HUDEP-2 (cell line): Measurements from ENCODE around the gene ASPSCR1.

Experiments used
- DNase-seq, 76 experiments: peaks; one replicate each; lab custom pipeline; 2025; ENCODE audit not compliant: unreplicated experiment in 76 of 76; lab: John Stamatoyannopoulos, UW

Gene ASPSCR1

DNA sequence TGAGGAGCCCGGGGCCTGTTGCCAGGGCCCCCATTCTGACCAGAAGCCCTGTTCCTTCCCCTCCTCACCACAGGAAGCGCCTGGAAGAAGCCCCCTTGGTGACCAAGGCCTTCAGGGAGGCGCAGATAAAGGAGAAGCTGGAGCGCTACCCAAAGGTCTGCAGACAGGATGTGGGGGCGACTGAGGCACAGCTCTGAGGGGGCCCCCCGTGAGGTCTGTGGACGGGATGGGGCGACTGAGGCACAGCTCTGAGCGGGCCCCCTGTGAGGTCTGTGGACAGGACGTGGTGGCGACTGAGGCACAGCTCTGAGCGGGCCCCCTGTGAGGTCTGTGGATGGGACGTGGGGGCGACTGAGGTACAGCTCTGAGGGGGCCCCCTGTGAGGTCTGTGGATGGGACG lies 32.0 kb downstream of the ASPSCR1 start:
- DNase-seq, result no peak

DNA sequence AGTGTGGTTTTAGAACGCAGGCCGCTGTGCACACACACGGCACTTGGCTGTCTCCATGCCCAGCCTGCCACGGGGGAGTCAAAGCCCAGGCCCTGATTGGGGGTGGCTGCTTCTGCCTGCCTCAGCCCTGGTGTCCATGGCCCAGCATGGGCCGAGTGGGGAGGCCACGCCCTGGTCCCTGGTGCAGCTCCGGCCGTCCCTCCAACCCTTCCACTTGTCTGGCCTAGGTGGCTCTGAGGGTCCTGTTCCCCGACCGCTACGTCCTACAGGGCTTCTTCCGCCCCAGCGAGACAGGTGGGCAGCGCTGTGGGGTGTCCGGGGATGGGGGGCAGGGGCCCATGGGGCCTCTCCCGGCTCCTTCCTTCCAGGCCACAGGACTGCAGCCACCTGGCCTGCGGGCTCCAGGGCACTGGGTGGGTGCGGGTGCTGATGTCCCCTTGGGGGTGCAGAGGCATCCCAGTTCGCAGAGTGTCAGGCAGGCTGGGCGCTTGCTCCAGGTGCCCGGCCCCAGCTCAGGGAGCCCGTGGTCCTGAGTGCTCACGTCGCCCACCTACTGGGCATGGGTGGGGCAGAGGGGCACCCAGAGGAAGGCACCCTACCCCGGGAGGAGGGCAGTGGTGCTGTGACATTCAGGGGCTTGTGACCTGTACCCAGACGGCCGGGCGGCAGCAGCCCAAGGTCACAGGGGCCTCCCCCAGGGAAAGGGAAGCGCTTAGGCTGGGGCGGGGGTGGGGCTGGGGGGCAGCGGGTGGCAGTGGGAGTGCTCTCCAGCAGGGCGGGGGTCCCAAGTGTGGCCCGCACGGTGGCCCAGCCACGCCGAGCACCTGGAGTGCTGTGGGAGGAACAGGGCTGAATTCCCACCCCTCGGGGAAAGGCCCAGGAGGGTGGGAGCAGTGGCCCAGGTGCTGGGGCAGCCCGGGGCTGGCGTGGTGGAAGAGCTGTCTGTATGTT lies 33.4 kb downstream of the ASPSCR1 start:
- no peak for DNase-seq

DNA sequence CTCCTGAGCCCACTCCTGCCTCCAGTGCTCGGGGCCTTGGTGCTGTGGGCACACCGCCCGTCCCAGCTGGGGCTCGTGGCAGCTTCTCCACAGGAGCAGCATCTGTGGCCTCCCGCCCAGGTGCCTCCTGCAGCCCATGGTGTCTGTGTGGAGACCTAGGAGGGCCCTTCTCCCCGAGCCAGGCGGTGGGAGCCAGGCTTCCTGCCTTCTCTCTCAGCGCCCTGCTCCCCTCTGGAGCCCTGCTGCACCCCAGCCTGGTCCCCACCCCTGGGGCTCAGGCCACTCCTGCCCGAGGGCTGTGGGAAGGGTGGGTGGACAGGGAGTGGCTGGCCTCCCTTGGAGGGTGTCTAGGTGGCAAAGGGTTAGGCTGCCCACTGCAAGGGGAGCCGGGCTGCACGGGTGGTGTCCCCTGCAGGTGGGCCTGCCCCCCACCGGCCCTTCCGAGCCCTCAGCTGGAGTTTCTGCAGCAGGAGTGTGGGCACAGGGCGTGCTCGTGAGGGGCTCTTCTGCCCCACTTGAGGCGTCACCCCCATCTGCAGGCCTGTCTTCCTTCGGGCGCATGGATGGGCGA lies 34.3 kb downstream of the ASPSCR1 start:
- no peak for DNase-seq

- DNase-seq, result no peak
These were observed 34.8 kb downstream of the ASPSCR1 start for GRCh38 chr17:82012261-82012639.

GRCh38 chr17:82012640-82013295 lies 35.3 kb downstream of the ASPSCR1 start:
- no peak for DNase-seq

DNA sequence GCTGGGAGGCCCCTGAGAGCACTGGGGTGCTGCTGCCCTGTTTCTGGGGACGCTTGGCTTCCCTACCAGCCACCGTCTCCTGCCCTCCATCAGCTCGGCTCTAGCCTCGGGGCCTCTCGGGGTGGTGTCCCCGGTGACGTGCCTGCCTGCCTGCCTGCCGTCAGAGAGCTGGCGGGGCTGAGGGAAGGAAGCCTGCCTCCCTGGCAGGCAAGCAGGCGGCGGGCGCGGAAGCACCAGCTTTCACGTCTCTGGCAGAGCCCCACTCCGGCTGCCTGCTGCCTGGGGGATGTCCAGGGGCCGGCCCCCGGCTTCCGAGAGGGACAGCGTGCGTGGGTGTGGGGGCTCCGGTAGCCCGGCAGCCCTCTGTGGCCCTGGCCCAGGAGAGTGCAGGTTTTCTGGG lies 35.9 kb downstream of the ASPSCR1 start:
- DNase-seq, result no peak

- DNase-seq, result no peak
These were observed 36.4 kb downstream of the ASPSCR1 start for GRCh38 chr17:82013772-82014321.

DNA sequence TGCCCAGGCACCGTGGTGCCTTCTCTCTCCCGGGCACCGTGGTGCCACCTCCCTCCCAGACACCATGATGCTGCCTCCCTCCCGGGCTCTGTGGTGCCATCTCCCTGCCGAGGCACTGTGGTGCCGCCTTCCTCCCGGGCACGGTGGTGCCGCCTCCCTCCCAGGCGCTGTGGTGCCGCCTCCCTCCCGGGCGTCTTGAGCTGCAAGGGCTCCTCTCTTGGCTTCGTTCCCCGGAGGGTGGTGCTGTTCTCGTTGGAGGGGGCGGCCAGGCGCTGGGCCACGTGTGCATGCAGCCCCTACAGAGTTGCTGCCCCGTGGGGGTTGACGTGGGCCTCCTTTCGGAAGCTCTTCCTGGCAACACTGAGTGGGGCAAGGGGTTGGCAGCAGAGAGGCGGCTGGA lies 37.0 kb downstream of the ASPSCR1 start:
- peak in 27 of 76 experiments; percentile 2 to 57 (median 22) for DNase-seq

- no peak for DNase-seq
These were observed 37.5 kb downstream of the ASPSCR1 start for GRCh38 chr17:82014971-82015310.

- DNase-seq, result no peak
These were observed 38.0 kb downstream of the ASPSCR1 start for GRCh38 chr17:82015311-82015971.

- DNase-seq, result no peak
These were observed 38.8 kb downstream of the ASPSCR1 start for GRCh38 chr17:82016061-82016874.

GRCh38 chr17:82016875-82017459 lies 39.5 kb downstream of the ASPSCR1 start:
- DNase-seq, result no peak

- DNase-seq, result no peak
These were observed 40.3 kb downstream of the ASPSCR1 start for GRCh38 chr17:82017612-82018151.

DNA sequence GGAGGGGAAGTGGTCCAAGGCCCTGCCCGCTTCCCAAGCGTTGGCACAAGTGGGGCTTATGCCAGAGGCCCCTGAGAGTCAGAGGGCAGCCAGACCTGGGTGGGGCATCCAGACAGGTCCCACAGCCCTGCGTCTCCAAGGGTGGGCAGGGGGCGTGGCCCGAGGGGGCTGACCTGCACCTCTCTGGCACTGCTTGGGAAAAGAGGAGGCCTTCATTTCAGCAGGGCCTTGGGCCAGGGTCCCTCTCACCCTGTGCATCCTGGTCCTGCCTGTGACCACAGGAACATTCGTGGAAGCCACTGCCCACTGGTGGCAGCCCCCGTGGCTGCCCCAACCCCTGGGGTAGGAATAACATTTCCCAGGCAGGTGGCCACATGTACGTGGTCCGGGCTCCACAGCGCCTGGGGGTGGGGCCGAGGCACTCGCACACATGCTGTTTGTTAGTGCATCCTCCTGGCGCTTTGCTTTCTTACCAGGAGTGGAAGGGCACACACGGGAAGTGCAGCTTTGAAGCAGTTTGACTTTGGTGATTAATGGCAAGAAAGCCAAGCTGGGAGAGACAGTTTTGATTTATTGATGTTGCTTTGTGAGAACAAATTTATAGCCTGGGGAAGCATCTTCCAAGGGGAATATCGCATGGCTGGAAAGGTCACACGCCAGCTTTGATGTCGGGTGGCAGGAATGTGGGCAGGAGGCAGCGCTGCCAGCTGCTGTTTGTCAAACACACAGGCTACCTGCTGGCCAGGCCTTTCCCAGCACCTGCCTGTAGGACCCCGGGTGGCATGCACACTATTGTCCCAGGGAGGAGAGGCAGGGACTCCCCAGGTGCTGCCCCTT lies 40.9 kb downstream of the ASPSCR1 start:
- peak in 1 of 76 experiments; percentile 5 for DNase-seq

- no peak for DNase-seq
These were observed 41.7 kb downstream of the ASPSCR1 start for GRCh38 chr17:82018989-82019689.

GRCh38 chr17:82019690-82020571 lies 42.5 kb downstream of the ASPSCR1 start:
- peak in 63 of 76 experiments; percentile 20 to 73 (median 53) for DNase-seq

- DNase-seq, result no peak
These were observed 43.2 kb downstream of the ASPSCR1 start for GRCh38 chr17:82020572-82021106.
